ENCODE measurements around the gene UGT8.

The UGT8 gene

GRCh38 chr4:114598191-114599121 is at the start of gene UGT8:
TSS of gene UGT8 (plus strand) at chr4:114598807. CDS start at chr4:114622881, 24,074 bp downstream.
- peak within 1 kb of the TSS; percentile 58 for H3K4me3 ChIP-seq (ENCODE audit: low read depth, low read length)
- no peak for DNase-seq (ENCODE audit: low read depth)
- no peak for TF ChIP-seq CTCF (IDR thresholded peaks at IDR 0.05; ENCODE audit: low read depth, low read length, missing control alignments)
- in situ Hi-C loops (cut with HindIII; ENCODE audit: low sequenced_read_pairs): no loop called here

- in situ Hi-C loops (cut with HindIII; ENCODE audit: low sequenced_read_pairs): no loop called here
- no peak overlapping the region for H3K4me3 ChIP-seq (ENCODE audit: low read depth, low read length)
- DNase-seq (ENCODE audit: low read depth): no peak
- no peak for TF ChIP-seq CTCF (IDR thresholded peaks at IDR 0.05; ENCODE audit: low read depth, low read length, missing control alignments)
These were observed 49.0 kb upstream of the UGT8 start for GRCh38 chr4:114549638-114550037.

GRCh38 chr4:114558446-114559020 is 40.1 kb upstream of the UGT8 start:
- H3K4me3 ChIP-seq (ENCODE audit: low read depth, low read length): no peak overlapping the region
- in situ Hi-C loops (cut with HindIII; ENCODE audit: low sequenced_read_pairs): no loop called here
- no peak for TF ChIP-seq CTCF (IDR thresholded peaks at IDR 0.05; ENCODE audit: low read depth, low read length, missing control alignments)

GRCh38 chr4:114561590-114561989 is 37.0 kb upstream of the UGT8 start:
- TF ChIP-seq CTCF (IDR thresholded peaks at IDR 0.05; ENCODE audit: low read depth, low read length, missing control alignments): no peak
- H3K4me3 ChIP-seq (ENCODE audit: low read depth, low read length): no peak overlapping the region
- in situ Hi-C loops (cut with HindIII; ENCODE audit: low sequenced_read_pairs): no loop called here
- DNase-seq (ENCODE audit: low read depth): no peak

More at GRCh38 chr4:114558446-114559020, 40.1 kb upstream of the UGT8 start:
- DNase-seq (ENCODE audit: low read depth): no peak

- DNase-seq (ENCODE audit: low read depth): no peak
- no peak overlapping the region for H3K4me3 ChIP-seq (ENCODE audit: low read depth, low read length)
- in situ Hi-C loops (cut with HindIII; ENCODE audit: low sequenced_read_pairs): no loop called here
- no peak for TF ChIP-seq CTCF (IDR thresholded peaks at IDR 0.05; ENCODE audit: low read depth, low read length, missing control alignments)
These were observed 36.3 kb upstream of the UGT8 start for GRCh38 chr4:114562176-114562904.

GRCh38 chr4:114563536-114564315 is 34.9 kb upstream of the UGT8 start:
- TF ChIP-seq CTCF (IDR thresholded peaks at IDR 0.05; ENCODE audit: low read depth, low read length, missing control alignments): no peak
- in situ Hi-C loops (cut with HindIII; ENCODE audit: low sequenced_read_pairs): no loop called here
- DNase-seq (ENCODE audit: low read depth): peak; percentile 23

More at GRCh38 chr4:114563536-114564315, 34.9 kb upstream of the UGT8 start:
- H3K4me3 ChIP-seq (ENCODE audit: low read depth, low read length): no peak overlapping the region

Data from astrocyte of the cerebellum (primary cell).